Measurements from ENCODE around the gene DYSF. TPM values are rescaled to one million over a fixed set of nuclear protein-coding genes. Genes with fewer than 3 reads are reported as not detected.

DYSF gene
- total RNA-seq, 4 donors from 2014 or later = 3.7 to 18.7 (median 10.6) TPM

- intact Hi-C loops (cut with DNase I; ENCODE audit: low total_unique reads) (no loop called here), in situ Hi-C loops (cut with MboI; ENCODE audit: low pct_ligation_motif_present in 1 of 4, low pct_unique_long_range_greater_than_20kb in 1 of 4, low sequenced_read_pairs in 3 of 4) (no loop called here)
These were observed 25.9 kb downstream of the DYSF start for GRCh38 chr2:71479261-71479660.

GRCh38 chr2:71481111-71481510, 27.8 kb downstream of the DYSF start:
- H3K9me3 ChIP-seq = no peaks in the 10 kb centered on the region
- WGBS, 2 donors (ENCODE audit: low coverage in 1 of 2) = 88% methylated on average over 4 of the region's 4 CpGs; no CpG with 5 or more reads in 1 of the 2 donors
- no peak for TF ChIP-seq POLR2A (IDR thresholded peaks at IDR 0.05)
- TF ChIP-seq CTCF (IDR thresholded peaks at IDR 0.05) = no peak
- no peak for TF ChIP-seq EP300 (IDR thresholded peaks at IDR 0.05; ENCODE audit: low read depth)
- no peak for TF ChIP-seq POLR2AphosphoS5 (IDR thresholded peaks at IDR 0.05)
- no peaks in the 10 kb centered on the region for H3K4me1 ChIP-seq
- in situ Hi-C loops (cut with MboI; ENCODE audit: low pct_ligation_motif_present in 1 of 4, low pct_unique_long_range_greater_than_20kb in 1 of 4, low sequenced_read_pairs in 3 of 4) = no loop called here
- H3K27me3 ChIP-seq = no peaks in the 10 kb centered on the region
- H3K27ac ChIP-seq = no peak overlapping the region
- no peaks in the 10 kb centered on the region for H3K36me3 ChIP-seq
- intact Hi-C loops (cut with DNase I; ENCODE audit: low total_unique reads) = no loop called here
- H3K4me3 ChIP-seq = no peak overlapping the region
- no peak for DNase-seq

More at GRCh38 chr2:71479261-71479660, 25.9 kb downstream of the DYSF start:
- H3K4me1 ChIP-seq = no peaks in the 10 kb centered on the region
- H3K36me3 ChIP-seq = no peaks in the 10 kb centered on the region
- TF ChIP-seq POLR2AphosphoS5 (IDR thresholded peaks at IDR 0.05) = no peak
- no peak for TF ChIP-seq POLR2A (IDR thresholded peaks at IDR 0.05)
- no peak for TF ChIP-seq EP300 (IDR thresholded peaks at IDR 0.05; ENCODE audit: low read depth)
- TF ChIP-seq CTCF (IDR thresholded peaks at IDR 0.05) = no peak
- H3K27me3 ChIP-seq = no peaks in the 10 kb centered on the region
- H3K9me3 ChIP-seq = no peaks in the 10 kb centered on the region
- H3K27ac ChIP-seq = no peak overlapping the region
- no peak overlapping the region for H3K4me3 ChIP-seq
- 89 to 100% methylated on average over 1 to 5 of the region's 5 CpGs for WGBS, 2 donors (ENCODE audit: low coverage in 1 of 2)
- DNase-seq = no peak

GRCh38 chr2:71482055-71482454, 28.7 kb downstream of the DYSF start:
- WGBS, 2 donors (ENCODE audit: low coverage in 1 of 2) = 83% methylated on average over 4 of the region's 4 CpGs; no CpG with 5 or more reads in 1 of the 2 donors
- intact Hi-C loops (cut with DNase I; ENCODE audit: low total_unique reads) (no loop called here), in situ Hi-C loops (cut with MboI; ENCODE audit: low pct_ligation_motif_present in 1 of 4, low pct_unique_long_range_greater_than_20kb in 1 of 4, low sequenced_read_pairs in 3 of 4) (no loop called here)
- no peak for TF ChIP-seq CTCF (IDR thresholded peaks at IDR 0.05)
- no peak for TF ChIP-seq POLR2A (IDR thresholded peaks at IDR 0.05)
- no peak for TF ChIP-seq POLR2AphosphoS5 (IDR thresholded peaks at IDR 0.05)
- TF ChIP-seq EP300 (IDR thresholded peaks at IDR 0.05; ENCODE audit: low read depth) = no peak
- Histone ChIP-seq H3K27ac (no peak overlapping the region), H3K4me1 (no peaks in the 10 kb centered on the region), H3K9me3 (no peaks in the 10 kb centered on the region), H3K36me3 (no peaks in the 10 kb centered on the region), H3K27me3 (no peaks in the 10 kb centered on the region), H3K4me3 (no peak overlapping the region)
- no peak for DNase-seq

- TF ChIP-seq POLR2AphosphoS5 (IDR thresholded peaks at IDR 0.05) (no peak), CTCF (IDR thresholded peaks at IDR 0.05) (no peak), POLR2A (IDR thresholded peaks at IDR 0.05) (no peak), EP300 (IDR thresholded peaks at IDR 0.05; ENCODE audit: low read depth) (no peak)
These were observed 29.9 kb downstream of the DYSF start for GRCh38 chr2:71483246-71483645.

More at GRCh38 chr2:71483246-71483645, 29.9 kb downstream of the DYSF start:
- Histone ChIP-seq H3K4me3 (no peak overlapping the region), H3K4me1 (no peaks in the 10 kb centered on the region), H3K27ac (no peak overlapping the region), H3K27me3 (no peaks in the 10 kb centered on the region), H3K9me3 (no peaks in the 10 kb centered on the region), H3K36me3 (no peaks in the 10 kb centered on the region)
- WGBS, 2 donors (ENCODE audit: low coverage in 1 of 2) = 86 to 94% methylated on average over 5 to 10 of the region's 10 CpGs
- DNase-seq = no peak
- intact Hi-C loops (cut with DNase I; ENCODE audit: low total_unique reads) = no loop called here
- in situ Hi-C loops (cut with MboI; ENCODE audit: low pct_ligation_motif_present in 1 of 4, low pct_unique_long_range_greater_than_20kb in 1 of 4, low sequenced_read_pairs in 3 of 4) = no loop called here

Measured in transverse colon (tissue), 4 donors.